Activated effector memory CD4-positive, alpha-beta T cell treated with anti-CD3 and anti-CD28 coated beads, Interleukin-2, amount 50 U/mL, for 16 hours (primary cell): ENCODE results near the gene CRYL1.

Experiments used
- DNase-seq: peaks from one replicate; pipeline ENCODE4 v3.0.0-alpha.2; 2020

CRYL1 gene

GRCh38 chr13:20526664-20527063 is 1.0 kb upstream of the CRYL1 start:
- no peak for DNase-seq

GRCh38 chr13:20525144-20525600 is 485 bp downstream of the CRYL1 start:
- peak; percentile 67 for DNase-seq

GRCh38 chr13:20521364-20522115 is 4.1 kb downstream of the CRYL1 start:
- no peak for DNase-seq

- no peak for DNase-seq
Observed at GRCh38 chr13:20519875-20520274, 5.8 kb downstream of the CRYL1 start.

- no peak for DNase-seq
Observed at GRCh38 chr13:20518660-20519100, 7.0 kb downstream of the CRYL1 start.

- no peak for DNase-seq
Observed at GRCh38 chr13:20514866-20515265, 10.8 kb downstream of the CRYL1 start.

- no peak for DNase-seq
Observed at GRCh38 chr13:20513466-20513995, 12.1 kb downstream of the CRYL1 start.

- no peak for DNase-seq
Observed at GRCh38 chr13:20512042-20512683, 13.5 kb downstream of the CRYL1 start.

- DNase-seq: no peak
Observed at GRCh38 chr13:20506696-20507095, 19.0 kb downstream of the CRYL1 start.

GRCh38 chr13:20505405-20506366 is 20.0 kb downstream of the CRYL1 start:
- no peak for DNase-seq

GRCh38 chr13:20503088-20504083 is 22.3 kb downstream of the CRYL1 start:
- no peak for DNase-seq

- no peak for DNase-seq
Observed at GRCh38 chr13:20501592-20501991, 24.1 kb downstream of the CRYL1 start.

GRCh38 chr13:20501120-20501519 is 24.5 kb downstream of the CRYL1 start:
- no peak for DNase-seq

- no peak for DNase-seq
Observed at GRCh38 chr13:20499986-20500385, 25.7 kb downstream of the CRYL1 start.

GRCh38 chr13:20498659-20499058 is 27.0 kb downstream of the CRYL1 start:
- DNase-seq: no peak

- DNase-seq: no peak
Observed at GRCh38 chr13:20498129-20498528, 27.5 kb downstream of the CRYL1 start.

GRCh38 chr13:20497006-20497775 is 28.5 kb downstream of the CRYL1 start:
- DNase-seq: no peak

- peak; percentile 76 for DNase-seq
Observed at GRCh38 chr13:20495087-20496023, 30.3 kb downstream of the CRYL1 start.

- DNase-seq: no peak
Observed at GRCh38 chr13:20494656-20495055, 31.0 kb downstream of the CRYL1 start.

- peak; percentile 82 for DNase-seq
Observed at GRCh38 chr13:20492641-20493040, 33.0 kb downstream of the CRYL1 start.
